Testis (tissue), 2 donors: ENCODE measurements around the gene PHKG1.

Experiments used
- CTCF ChIP-seq, 3 experiments: fragments of 450-650 bp in 2 of 3; fragments of 200-600 bp in 1 of 3; sonication (generic) in 1 of 3; IDR thresholded peaks; one replicate each; pipeline ENCODE4 v1.5.1; 2016 to 2019; ENCODE audit warnings: antibody characterized with exemption in 3 of 3, mild to moderate bottlenecking in 2 of 3, moderate library complexity in 1 of 3
- POLR2A ChIP-seq: fragments of 450-650 bp; IDR thresholded peaks from one replicate; pipeline ENCODE4 v1.6.1; 2017; ENCODE audit warnings: antibody characterized with exemption, mild to moderate bottlenecking, moderate library complexity

GRCh38 chr7:56079450-56080185 lies 13.1 kb downstream of the PHKG1 start:
- no peak for TF ChIP-seq POLR2A
- TF ChIP-seq CTCF (IDR thresholded peaks at IDR 0.05), result peak; percentile 30 to 66 (median 48)
